Stomach (tissue), 9 donors: ENCODE measurements around the gene GAP43. TPM values are rescaled to one million over a fixed set of nuclear protein-coding genes. Genes with fewer than 3 reads are reported as not detected.
A peak's percentile ranks its signal among the peaks of the same experiment; 100 is the strongest.

Source experiments
- DNase-seq, 2 donors: peaks; one replicate each; pipeline versions ENCODE4 v3.0.0 to v3.0.0-alpha.2; 2013 to 2019
- H3K27ac ChIP-seq, 5 donors: fragments of 200-600 bp in 4 of 5; sonication (generic) in 4 of 5; one replicate each; pipeline ENCODE4 v1.5.1; 2013 to 2019; ENCODE audit warnings: mild to moderate bottlenecking in 1 of 5, moderate library complexity in 1 of 5
- H3K27me3 ChIP-seq, 3 donors: fragments of 200-600 bp; sonication (generic); one replicate each; pipeline ENCODE4 v1.5.1; 2017 to 2019; ENCODE audit warnings: mixed run types in 1 of 3
- H3K36me3 ChIP-seq, 4 donors: fragments of 200-600 bp; sonication (generic); 1 replicate in 3 of 4; 2 replicates in 1 of 4; pipeline ENCODE4 v1.5.1; 2016 to 2019
- H3K4me1 ChIP-seq, 4 donors: fragments of 200-600 bp; sonication (generic); one replicate each; pipeline ENCODE4 v1.5.1; 2016 to 2019
- H3K4me3 ChIP-seq, 4 donors: fragments of 200-600 bp; sonication (generic) in 3 of 4; one replicate each; pipeline ENCODE4 v1.5.1; 2016 to 2019; ENCODE audit warnings: mild to moderate bottlenecking in 1 of 4
- H3K9me3 ChIP-seq, 4 donors: fragments of 200-600 bp; sonication (generic); one replicate each; pipeline ENCODE4 v1.5.1; 2016 to 2019
- CTCF ChIP-seq, 7 experiments: fragments of 450-650 bp in 4 of 7; fragments of 200-600 bp in 3 of 7; sonication (generic) in 3 of 7; IDR thresholded peaks; one replicate each; pipeline ENCODE4 v1.5.1; 2016 to 2019; ENCODE audit warnings: antibody characterized with exemption in 7 of 7, control low read depth in 2 of 7, mild to moderate bottlenecking in 1 of 7
- EP300 ChIP-seq: sonication (generic); formaldehyde crosslinking; IDR thresholded peaks from one replicate; pipeline ENCODE4 v1.6.1; 2017; ENCODE audit warnings: antibody characterized with exemption
- POLR2A ChIP-seq, 4 donors: fragments of 450-650 bp; IDR thresholded peaks; one replicate each; pipeline ENCODE4 v1.6.1; 2016; ENCODE audit warnings: antibody characterized with exemption in 4 of 4, control low read depth in 2 of 4, mild to moderate bottlenecking in 1 of 4, moderate library complexity in 1 of 4
- POLR2AphosphoS5 ChIP-seq, 3 donors: sonication (generic); formaldehyde crosslinking; IDR thresholded peaks; one replicate each; pipeline ENCODE4 v1.6.1; 2016; ENCODE audit warnings: antibody characterized with exemption in 3 of 3
- WGBS, 5 donors: extraction: QIAGEN DNeasy Blood & Tissue Kit in 3 of 5; methylation state at CpG; one replicate each; pipeline versions ENCODE4 v1.1.5 to v1.1.7; 2013 to 2018; 5-methylcytosine and 5-hydroxymethylcytosine counted together
- intact Hi-C: fragments of 100-400 bp; cut with DNase I; formaldehyde crosslinking; loops from one replicate; pipeline ENCODE4 v1.15.1; 2023; ENCODE audit warnings: low total_unique reads
- polyA plus RNA-seq, 3 donors: library from polyadenylated mRNA; stranded (reverse); fragments of 200-250 nt; gene quantifications; one replicate each; pipeline ENCODE4 v1.2.3, GENCODE V29; 2013
- total RNA-seq, 5 donors: library from RNA; depleted of rRNA; stranded (reverse); fragments of >200 nt; gene quantifications; one replicate each; pipeline versions ENCODE4 v1.1.0 to v1.2.3, GENCODE V29; 2014 to 2016
- donor health status: healthy with polysubstance abuse.
- donor health status: Bipolar disorder and iron deficiency.
- donor health status: healthy.

GAP43 gene
- total and polyA plus RNA-seq, 8 donors = 1.00 to 4.8 (median 1.4) TPM; not detected in 2

GRCh38 chr3:115693868-115694267 lies 70.6 kb downstream of the GAP43 start:
- DNase-seq = peak in 1 of 2 donors; percentile 32
- Histone ChIP-seq H3K4me1 (peaks cover 0 to 4% (median 0%) of the 10 kb centered on the region in 4 donors), H3K9me3 (no peaks in the 10 kb centered on the region), H3K27me3 (no peaks in the 10 kb centered on the region), H3K27ac (no peak overlapping the region), H3K36me3 (no peaks in the 10 kb centered on the region), H3K4me3 (no peak overlapping the region)
- intact Hi-C loops = no loop called here
- 74 to 83% (median 79%) methylated on average over 9 of the region's 9 CpGs for WGBS, 5 donors
- TF ChIP-seq CTCF (IDR thresholded peaks at IDR 0.05) (no peak), POLR2A (IDR thresholded peaks at IDR 0.05) (no peak), EP300 (no peak), POLR2AphosphoS5 (IDR thresholded peaks at IDR 0.05) (no peak)

GRCh38 chr3:115695090-115695489 lies 71.8 kb downstream of the GAP43 start:
- DNase-seq = no peak
- H3K4me1 ChIP-seq = peaks cover 0 to 6% (median 0%) of the 10 kb centered on the region in 4 donors
- no peak for TF ChIP-seq POLR2A (IDR thresholded peaks at IDR 0.05)
- TF ChIP-seq POLR2AphosphoS5 (IDR thresholded peaks at IDR 0.05) = no peak
- TF ChIP-seq CTCF (IDR thresholded peaks at IDR 0.05) = no peak
- TF ChIP-seq EP300 = no peak
- intact Hi-C loops = no loop called here
- no peaks in the 10 kb centered on the region for H3K36me3 ChIP-seq
- no peak overlapping the region for H3K27ac ChIP-seq
- H3K4me3 ChIP-seq = no peak overlapping the region
- H3K9me3 ChIP-seq = no peaks in the 10 kb centered on the region
- H3K27me3 ChIP-seq = no peaks in the 10 kb centered on the region

- Histone ChIP-seq H3K36me3 (no peaks in the 10 kb centered on the region), H3K9me3 (no peaks in the 10 kb centered on the region), H3K27me3 (no peaks in the 10 kb centered on the region), H3K27ac (no peak overlapping the region), H3K4me3 (no peak overlapping the region), H3K4me1 (peaks cover 0 to 6% (median 0%) of the 10 kb centered on the region in 4 donors)
- no peak for DNase-seq
- 88 to 93% (median 89%) methylated on average over 7 of the region's 7 CpGs for WGBS, 5 donors
- intact Hi-C loops = no loop called here
- no peak for TF ChIP-seq POLR2A (IDR thresholded peaks at IDR 0.05)
- no peak for TF ChIP-seq POLR2AphosphoS5 (IDR thresholded peaks at IDR 0.05)
- no peak for TF ChIP-seq EP300
- TF ChIP-seq CTCF (IDR thresholded peaks at IDR 0.05) = no peak
These were observed 74.1 kb downstream of the GAP43 start for GRCh38 chr3:115697263-115698053.

- no peak overlapping the region for H3K4me3 ChIP-seq
- no peaks in the 10 kb centered on the region for H3K9me3 ChIP-seq
- TF ChIP-seq EP300 (no peak), POLR2A (IDR thresholded peaks at IDR 0.05) (no peak), CTCF (IDR thresholded peaks at IDR 0.05) (no peak), POLR2AphosphoS5 (IDR thresholded peaks at IDR 0.05) (no peak)
- WGBS, 5 donors = 51 to 77% (median 72%) methylated on average over 8 of the region's 8 CpGs
- H3K4me1 ChIP-seq = peaks cover 0 to 3% (median 0%) of the 10 kb centered on the region in 4 donors
- DNase-seq = peak in 1 of 2 donors; percentile 31
- no peak overlapping the region for H3K27ac ChIP-seq
- H3K36me3 ChIP-seq = no peaks in the 10 kb centered on the region
- intact Hi-C loops = no loop called here
- no peaks in the 10 kb centered on the region for H3K27me3 ChIP-seq
These were observed 75.7 kb downstream of the GAP43 start for GRCh38 chr3:115698851-115699591.
